GM12878 (cell line): ENCODE measurements around the gene RFX3. TPM values are rescaled to one million over a fixed set of nuclear protein-coding genes. Genes with fewer than 3 reads are reported as not detected.
A peak's percentile ranks its signal among the peaks of the same experiment; 100 is the strongest.

Experiments
- ATAC-seq: fragments of 200-7000 bp; cut with Tn5 transposase; 3 replicates; pipeline ENCODE4 v1.9.1; 2020; ENCODE audit warnings: mild to moderate bottlenecking, moderate library complexity
- BruUV-seq: library from RNA; stranded (reverse); fragments of 400-500 nt; replicated peaks from 2 replicates; lab custom pipeline; 2021; lab: Mats Ljungman, UMichigan
- CTCF ChIA-PET: fragments of 300-600 bp; sonication (Branson Sonifier 250); formaldehyde crosslinking; extraction: SDS; loops from one replicate; lab custom pipeline; 2021; ENCODE audit warnings: inconsistent platforms; lab: Yijun Ruan, JAX
- POLR2A ChIA-PET: fragments of 350-600 bp; formaldehyde crosslinking; extraction: SDS; loops from one replicate; lab custom pipeline; 2021; ENCODE audit warnings: inconsistent platforms; lab: Charles Lee
- RAD21 ChIA-PET: fragments of 300-600 bp; sonication (Branson Sonifier 250); formaldehyde crosslinking; loops from one replicate; lab custom pipeline; 2023; ENCODE audit warnings: antibody characterized with exemption; ENCODE audit not compliant: unreplicated experiment; lab: Charles Lee
- SMC1A ChIA-PET: fragments of 300-600 bp; sonication (Branson Sonifier 250); formaldehyde crosslinking; loops from one replicate; lab custom pipeline; 2023; ENCODE audit not compliant: unreplicated experiment, uncharacterized antibody; lab: Charles Lee
- DNase-seq: peaks from one replicate; pipeline ENCODE4 v3.0.0-alpha.2; 2011; ENCODE audit warnings: low read depth, low spot score
- FAIRE-seq: peaks from 3 replicates; lab custom pipeline; 2011; peaks lifted over from hg19 to GRCh38; lab: Jason Lieb, UNC
- H2AFZ ChIP-seq: 2 replicates; pipeline ENCODE4 v1.6.0; 2011; ENCODE audit warnings: low read depth, low read length, control low read depth; ENCODE audit not compliant: control insufficient read depth
- H3K27ac ChIP-seq: 2 replicates; pipeline ENCODE4 v1.5.1; 2011; ENCODE audit warnings: control low read depth; ENCODE audit not compliant: control insufficient read depth, insufficient read depth
- H3K27me3 ChIP-seq, 2 experiments: replicated peaks in 1 of 2; 2 replicates each; pipeline versions ENCODE4 v1.6.0 to v1.6.1; 2011; ENCODE audit warnings: low read length in 1 of 2; ENCODE audit not compliant: control insufficient read depth in 2 of 2, insufficient read depth in 2 of 2
- H3K36me3 ChIP-seq, 2 experiments: 2 replicates each; pipeline ENCODE4 v1.5.1; 2011; ENCODE audit warnings: low read length in 1 of 2; ENCODE audit not compliant: control insufficient read depth in 2 of 2, insufficient read depth in 2 of 2
- H3K4me1 ChIP-seq: 2 replicates; pipeline ENCODE4 v1.6.1; 2011; ENCODE audit warnings: mild to moderate bottlenecking, low read length, moderate library complexity, mixed read lengths; ENCODE audit not compliant: control insufficient read depth, insufficient read depth
- H3K4me2 ChIP-seq: 2 replicates; pipeline ENCODE4 v1.6.0; 2011; ENCODE audit warnings: control low read depth; ENCODE audit not compliant: control insufficient read depth, insufficient read depth
- H3K4me3 ChIP-seq: fragments of 200-600 bp; sonication (generic); 2 replicates; pipeline ENCODE4 v1.5.1; 2016
- H3K79me2 ChIP-seq: 2 replicates; pipeline ENCODE4 v1.6.0; 2011; ENCODE audit warnings: low read length; ENCODE audit not compliant: control insufficient read depth, insufficient read depth
- H3K9ac ChIP-seq: 2 replicates; pipeline ENCODE4 v1.8.0; 2011; ENCODE audit warnings: low read length, control low read depth, mixed read lengths; ENCODE audit not compliant: control insufficient read depth, insufficient read depth
- H3K9me3 ChIP-seq: replicated peaks from 3 replicates; pipeline ENCODE4 v1.5.1; 2011; ENCODE audit warnings: mild to moderate bottlenecking, low read length; ENCODE audit not compliant: control insufficient read depth, insufficient read depth
- H4K20me1 ChIP-seq: 2 replicates; pipeline ENCODE4 v1.6.0; 2011; ENCODE audit not compliant: control insufficient read depth, insufficient read depth
- MEF2B ChIP-seq: fragments of 450-650 bp; IDR thresholded peaks from 2 replicates; pipeline ENCODE4 v1.6.1; 2018; ENCODE audit warnings: mild to moderate bottlenecking, moderate library complexity; ENCODE audit not compliant: partially characterized antibody, poor library complexity, severe bottlenecking
- PAX8 ChIP-seq: fragments of 450-650 bp; IDR thresholded peaks from 2 replicates; pipeline ENCODE4 v1.6.1; 2017; ENCODE audit warnings: mild to moderate bottlenecking, moderate library complexity
- POLR2AphosphoS5 ChIP-seq: IDR thresholded peaks from 2 replicates; pipeline ENCODE4 v1.6.1; 2011; ENCODE audit warnings: mild to moderate bottlenecking, low read length, inconsistent platforms
- WRNIP1 ChIP-seq: IDR thresholded peaks from 2 replicates; pipeline ENCODE4 v1.6.1; 2011; ENCODE audit warnings: low read depth, low read length, improper control_type of control experiment, borderline replicate concordance
- ZNF217 ChIP-seq: fragments of 450-650 bp; IDR thresholded peaks from 2 replicates; pipeline ENCODE4 v1.6.1; 2017; ENCODE audit warnings: antibody characterized with exemption, mild to moderate bottlenecking
- WGBS: methylation state at CpG from one replicate; pipeline ENCODE4 v1.1.6; 2016; ENCODE audit warnings: low lambda C conversion rate; ENCODE audit not compliant: insufficient replicate concordance, insufficient coverage; ENCODE audit errors: missing lambda C conversion rate; 5-methylcytosine and 5-hydroxymethylcytosine counted together
- in situ Hi-C: fragments of 300-500 bp; cut with MboI; formaldehyde crosslinking; loops from 9 replicates; pipeline ENCODE4 v1.14.3; 2018; ENCODE audit warnings: mixed read lengths
- intact Hi-C: fragments of 100-400 bp; cut with micrococcal nuclease; formaldehyde crosslinking; loops from one replicate; pipeline ENCODE4 v1.14.2; 2022; ENCODE audit not compliant: unreplicated experiment
- polyA plus RNA-seq, 11 experiments: library from polyadenylated mRNA; depleted of rRNA in 4 of 11; unstranded in 6 of 11; stranded (reverse) in 5 of 11; fragments of >200 nt; fragmentation: Nextera tagmentation in 4 of 11; fragmentation: Illumina TruSeq in 1 of 11; extraction: Ambion mirVana in 4 of 11; extraction: Trizol in 1 of 11; gene quantifications; 1 replicate in 1 of 11; 2 replicates in 10 of 11; pipeline versions ENCODE4 v1.2.1 to v1.2.3, GENCODE V29; 2011 to 2016; ENCODE audit warnings: inconsistent platforms in 2 of 11, missing spikeins in 2 of 11, low read depth in 1 of 11
- total RNA-seq, 4 experiments: library from RNA; depleted of rRNA in 3 of 4; stranded (reverse); fragments of >200 nt in 3 of 4; fragmentation: Illumina TruSeq in 1 of 4; extraction: Trizol in 1 of 4; gene quantifications; 2 replicates each; pipeline versions ENCODE4 v1.2.1 to v1.2.3, GENCODE V29; 2013 to 2021
- TF ChIP-seq, protein P1 (sequence below): IDR thresholded peaks from 2 replicates; pipeline ENCODE4 v1.6.1; 2011; ENCODE audit warnings: borderline replicate concordance, low read depth, mild to moderate bottlenecking, moderate library complexity, mixed read lengths, low read length; ENCODE audit not compliant: insufficient read depth; ENCODE audit errors: extremely low read length
- TF ChIP-seq, protein P2 (sequence below): IDR thresholded peaks from 2 replicates; pipeline ENCODE4 v1.6.1; 2011; ENCODE audit warnings: low read depth, low read length, improper control_type of control experiment, borderline replicate concordance

Gene RFX3
- total and polyA plus RNA-seq, 10 of the 15 experiments (the other 5 are each of a cell fraction or from before 2014, with no cell fraction given), result 1.2 to 26.4 (median 6.7) TPM

DNA sequence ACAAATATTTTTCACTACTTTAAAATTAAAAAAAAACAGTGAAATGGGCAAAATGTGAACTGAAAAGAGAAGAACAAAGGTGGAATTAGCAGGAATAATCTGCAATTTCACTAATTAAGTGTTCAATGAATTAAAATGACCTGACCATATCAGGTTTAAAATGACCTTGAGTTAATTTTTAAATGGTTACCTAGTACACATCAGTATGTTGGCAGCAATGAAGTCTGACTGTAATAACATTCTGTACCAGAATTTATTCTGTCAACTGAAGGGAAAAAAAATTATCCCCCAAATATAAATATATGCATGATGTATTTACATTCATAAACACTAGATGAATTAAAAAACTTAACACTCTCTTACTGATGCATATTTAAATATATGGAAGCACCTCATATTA, 165.6 kb downstream of the RFX3 start (continued):
- TF ChIP-seq, protein P1, sequence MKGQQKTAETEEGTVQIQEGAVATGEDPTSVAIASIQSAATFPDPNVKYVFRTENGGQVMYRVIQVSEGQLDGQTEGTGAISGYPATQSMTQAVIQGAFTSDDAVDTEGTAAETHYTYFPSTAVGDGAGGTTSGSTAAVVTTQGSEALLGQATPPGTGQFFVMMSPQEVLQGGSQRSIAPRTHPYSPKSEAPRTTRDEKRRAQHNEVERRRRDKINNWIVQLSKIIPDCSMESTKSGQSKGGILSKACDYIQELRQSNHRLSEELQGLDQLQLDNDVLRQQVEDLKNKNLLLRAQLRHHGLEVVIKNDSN, result no peak
- no peak for TF ChIP-seq PAX8
- no peak for TF ChIP-seq ZNF217
- TF ChIP-seq, protein P2, sequence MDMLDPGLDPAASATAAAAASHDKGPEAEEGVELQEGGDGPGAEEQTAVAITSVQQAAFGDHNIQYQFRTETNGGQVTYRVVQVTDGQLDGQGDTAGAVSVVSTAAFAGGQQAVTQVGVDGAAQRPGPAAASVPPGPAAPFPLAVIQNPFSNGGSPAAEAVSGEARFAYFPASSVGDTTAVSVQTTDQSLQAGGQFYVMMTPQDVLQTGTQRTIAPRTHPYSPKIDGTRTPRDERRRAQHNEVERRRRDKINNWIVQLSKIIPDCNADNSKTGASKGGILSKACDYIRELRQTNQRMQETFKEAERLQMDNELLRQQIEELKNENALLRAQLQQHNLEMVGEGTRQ, result no peak
- TF ChIP-seq, all 136 proteins: peak for 0

DNA sequence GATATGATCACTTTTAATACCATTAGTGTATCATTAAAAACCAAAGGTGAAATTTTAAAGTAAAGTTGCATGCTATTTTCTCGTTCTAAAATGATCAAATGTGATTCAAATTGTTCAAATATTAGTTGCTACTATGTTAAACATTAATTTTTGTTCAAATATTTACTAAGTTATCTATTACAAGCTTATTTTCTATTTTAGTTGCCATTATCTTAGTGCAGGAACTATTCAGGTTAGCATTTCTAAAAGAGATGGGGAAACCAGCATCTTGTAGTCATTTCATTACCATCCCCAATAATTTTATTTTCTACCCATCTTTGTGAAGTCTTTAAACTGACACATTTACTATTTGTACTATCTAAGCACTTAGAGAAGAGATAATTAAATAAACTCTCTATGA, 166.0 kb downstream of the RFX3 start:
- TF ChIP-seq POLR2AphosphoS5 (no peak), WRNIP1 (no peak), MEF2B (no peak)
- Histone ChIP-seq H3K9me3 (peaks cover 8% of the 10 kb centered on the region), H3K79me2 (no peaks in the 10 kb centered on the region), H4K20me1 (no peaks in the 10 kb centered on the region), H3K9ac (no peak overlapping the region), H3K4me2 (no peak overlapping the region), H2AFZ (no peak overlapping the region), H3K27ac (no peak overlapping the region), H3K4me1 (no peaks in the 10 kb centered on the region), H3K36me3 (no peaks in the 10 kb centered on the region), H3K27me3 (no peaks in the 10 kb centered on the region), H3K4me3 (no peak overlapping the region)
- POLR2A ChIA-PET, result no interaction called here
- no TSS peak for BruUV-seq
- RAD21 ChIA-PET, result no interaction called here
- ATAC-seq (peak; percentile 34; the same call in 2 of the 3 replicates), DNase-seq (no peak), FAIRE-seq (no peak)
- WGBS, result 92% methylated on average over 1 of the region's 1 CpG
- CTCF ChIA-PET, result no interaction called here
- in situ Hi-C loops (no loop called here), intact Hi-C loops (loop anchor here (10.0 kb wide), 1 partner anchor 55 kb away; no protein-coding TSS in a partner anchor)
- SMC1A ChIA-PET, result interaction anchor here (1.0 kb wide), 1 partner anchor 81 kb away, joined by 3 read pairs; no protein-coding TSS in a partner anchor
